SK-N-MC (cell line): ENCODE measurements around the gene CYP46A1.

ENCODE experiments used
- DNase-seq: peaks from one replicate; pipeline ENCODE4 v3.0.0-alpha.2; 2011; ENCODE audit warnings: low read depth, low spot score
- H3K27ac ChIP-seq: fragments of 200-600 bp; sonication (generic); 2 replicates; pipeline ENCODE4 v1.5.1; 2016; ENCODE audit warnings: mixed run types
- H3K36me3 ChIP-seq: fragments of 200-600 bp; sonication (generic); 2 replicates; pipeline ENCODE4 v1.6.1; 2017; ENCODE audit warnings: antibody characterized with exemption, low read length, mixed read lengths; ENCODE audit not compliant: insufficient read depth
- H3K4me3 ChIP-seq: fragments of 200-600 bp; sonication (generic); 2 replicates; pipeline ENCODE4 v1.5.1; 2016
- H3K9ac ChIP-seq: fragments of 200-600 bp; sonication (generic); 2 replicates; pipeline ENCODE4 v1.8.0; 2017; ENCODE audit warnings: mixed run types, mixed read lengths; ENCODE audit not compliant: insufficient read length
- H3K9me3 ChIP-seq: fragments of 200-600 bp; sonication (generic); 2 replicates; pipeline ENCODE4 v1.6.1; 2017; ENCODE audit warnings: low read depth, mild to moderate bottlenecking, antibody characterized with exemption, low read length, moderate library complexity, mixed read lengths
- EZH2 ChIP-seq: fragments of 200-600 bp; sonication (generic); IDR thresholded peaks from one replicate; pipeline ENCODE4 v1.6.1; 2017; ENCODE audit warnings: antibody characterized with exemption
- FOXP2 ChIP-seq: optimal IDR thresholded peaks from 2 replicates; pipeline ENCODE3; 2011; ENCODE audit warnings: mild to moderate bottlenecking, moderate library complexity; ENCODE audit not compliant: insufficient read depth; ENCODE audit errors: extremely low read length, control extremely low read depth
- POLR2AphosphoS5 ChIP-seq: IDR thresholded peaks from 2 replicates; pipeline ENCODE4 v1.6.1; 2012; ENCODE audit warnings: mild to moderate bottlenecking, low read depth, low read length, borderline replicate concordance

Gene CYP46A1

DNA sequence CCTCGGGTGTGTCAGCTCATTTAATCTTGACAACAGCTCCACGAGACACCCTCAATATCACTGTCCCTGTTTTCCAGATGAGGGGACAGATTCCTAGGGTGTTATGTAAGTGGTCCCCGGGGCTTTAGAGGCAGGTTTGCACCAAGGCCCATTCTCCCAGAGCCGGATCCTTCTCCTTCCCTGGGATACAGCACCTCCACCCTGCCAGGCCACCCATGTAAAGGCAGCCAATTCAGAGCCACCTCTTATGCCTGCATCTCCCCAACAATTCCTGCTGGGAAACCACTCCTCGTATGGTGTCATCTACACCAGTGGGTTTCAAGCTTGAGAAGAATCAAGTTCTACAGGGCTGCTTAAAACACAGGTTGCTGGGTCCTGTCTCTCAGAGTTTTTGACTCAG is 4.1 kb upstream of the CYP46A1 start:
- no peak overlapping the region for H3K9ac ChIP-seq
- no peak overlapping the region for H3K4me3 ChIP-seq
- no peak for DNase-seq
- peaks cover 7% of the 10 kb centered on the region; the same call in 1 of the 2 replicates for H3K9me3 ChIP-seq
- no peak overlapping the region for H3K27ac ChIP-seq
- no peaks in the 10 kb centered on the region for H3K36me3 ChIP-seq
- TF ChIP-seq EZH2 (no peak), FOXP2 (no peak), POLR2AphosphoS5 (no peak)

DNA sequence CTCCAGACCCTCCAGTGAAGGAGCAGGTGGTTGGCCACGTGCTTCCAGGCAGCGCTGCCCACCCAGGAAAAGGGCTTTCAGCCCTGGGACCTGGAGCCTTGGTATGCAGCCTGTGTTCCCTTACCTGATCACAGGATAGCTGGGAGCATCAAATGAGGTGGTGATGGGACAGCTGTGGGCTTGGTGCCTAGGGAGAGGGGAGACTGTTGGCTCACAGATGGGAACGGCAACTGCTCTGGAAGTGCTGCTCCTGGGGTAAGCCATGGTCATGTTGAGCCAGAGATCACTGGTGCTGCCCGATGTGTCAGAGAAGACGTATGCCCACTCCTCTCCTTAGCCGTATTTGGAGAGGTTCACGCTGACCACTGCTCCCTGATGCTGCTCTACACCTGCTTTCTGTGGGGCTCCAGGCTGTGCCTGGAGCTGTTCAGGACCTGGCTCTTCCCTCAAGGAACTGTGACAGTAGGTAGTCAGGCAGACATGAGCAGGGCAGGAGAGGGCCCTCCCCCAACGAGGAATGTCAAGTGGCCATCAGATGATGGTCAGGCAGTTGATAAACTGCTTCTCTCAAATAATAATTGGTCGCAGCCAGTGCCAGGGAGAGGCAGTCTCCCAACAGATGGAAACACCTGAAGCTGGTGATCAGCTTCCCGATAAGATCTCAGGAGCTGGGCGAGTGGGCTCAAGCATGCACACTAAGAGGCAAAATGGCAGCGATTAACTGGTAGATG is 2.8 kb upstream of the CYP46A1 start:
- H3K27ac ChIP-seq, result no peak overlapping the region
- H3K36me3 ChIP-seq, result no peaks in the 10 kb centered on the region
- H3K4me3 ChIP-seq, result no peak overlapping the region
- TF ChIP-seq FOXP2, result no peak
- DNase-seq, result no peak
- H3K9me3 ChIP-seq, result peaks cover 7% of the 10 kb centered on the region; the same call in 1 of the 2 replicates
- no peak overlapping the region for H3K9ac ChIP-seq

DNA sequence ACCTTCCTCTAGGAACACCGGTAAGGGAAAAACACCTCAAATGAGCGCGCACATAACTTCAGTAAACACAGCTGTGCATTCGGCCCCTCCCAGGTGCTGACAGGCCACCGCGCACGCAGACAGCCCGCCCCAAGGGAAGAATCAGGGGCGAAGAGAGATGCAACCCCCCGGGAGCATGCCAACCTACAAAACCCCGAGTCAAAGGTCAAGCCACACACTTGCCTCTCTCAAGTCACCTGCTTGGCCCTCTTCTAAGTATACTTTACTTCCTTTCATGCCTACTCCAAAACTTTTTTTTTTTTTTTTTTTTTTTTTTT is 2.3 kb upstream of the CYP46A1 start:
- H3K36me3 ChIP-seq, result no peaks in the 10 kb centered on the region
- no peak for TF ChIP-seq EZH2
- TF ChIP-seq POLR2AphosphoS5, result no peak
- TF ChIP-seq FOXP2, result no peak
- no peak for DNase-seq
- H3K27ac ChIP-seq, result no peak overlapping the region
- peaks cover 7% of the 10 kb centered on the region; the same call in 1 of the 2 replicates for H3K9me3 ChIP-seq
- H3K9ac ChIP-seq, result no peak overlapping the region
- no peak overlapping the region for H3K4me3 ChIP-seq

DNA sequence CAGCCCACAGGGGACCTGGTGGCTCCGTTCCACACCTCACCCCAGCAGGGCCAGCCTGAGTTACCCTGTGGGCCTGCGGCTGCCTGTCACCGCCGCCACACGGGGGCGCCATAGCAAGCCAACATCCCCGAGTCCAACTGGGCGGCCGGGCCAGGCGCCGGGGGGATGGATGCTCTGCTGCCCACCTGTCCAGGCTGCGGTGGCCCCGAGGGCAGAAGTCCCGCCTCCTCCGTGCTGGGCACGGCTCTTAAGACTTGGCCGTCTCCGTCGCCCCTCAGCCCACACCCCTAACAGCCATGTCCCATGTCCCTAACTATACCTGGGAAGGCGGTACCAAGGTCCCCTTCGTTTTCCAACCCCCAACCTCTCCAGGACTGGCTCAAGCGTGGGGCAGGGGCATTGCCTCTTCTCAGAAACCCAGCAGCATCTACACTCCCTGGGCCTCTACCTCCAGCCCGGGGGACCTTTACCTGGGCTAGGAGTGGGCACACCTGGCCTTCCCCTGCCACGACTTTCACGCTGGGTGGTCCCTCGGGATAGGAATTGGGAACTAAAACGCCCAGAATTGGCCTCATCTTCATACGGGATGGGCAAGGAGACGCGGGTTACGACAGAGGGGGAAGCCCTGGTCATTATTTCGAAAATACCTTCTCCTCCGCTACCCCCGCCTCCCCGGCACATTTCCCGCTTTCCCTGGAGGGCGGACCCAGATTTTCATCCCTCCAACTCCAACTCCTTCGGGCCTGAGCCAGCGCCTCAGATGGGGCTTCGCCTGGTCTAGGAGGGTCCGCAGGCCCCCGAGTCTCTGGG is 1.1 kb upstream of the CYP46A1 start:
- no peak overlapping the region; the same call in 1 of the 2 replicates for H3K27ac ChIP-seq
- DNase-seq, result no peak

DNA sequence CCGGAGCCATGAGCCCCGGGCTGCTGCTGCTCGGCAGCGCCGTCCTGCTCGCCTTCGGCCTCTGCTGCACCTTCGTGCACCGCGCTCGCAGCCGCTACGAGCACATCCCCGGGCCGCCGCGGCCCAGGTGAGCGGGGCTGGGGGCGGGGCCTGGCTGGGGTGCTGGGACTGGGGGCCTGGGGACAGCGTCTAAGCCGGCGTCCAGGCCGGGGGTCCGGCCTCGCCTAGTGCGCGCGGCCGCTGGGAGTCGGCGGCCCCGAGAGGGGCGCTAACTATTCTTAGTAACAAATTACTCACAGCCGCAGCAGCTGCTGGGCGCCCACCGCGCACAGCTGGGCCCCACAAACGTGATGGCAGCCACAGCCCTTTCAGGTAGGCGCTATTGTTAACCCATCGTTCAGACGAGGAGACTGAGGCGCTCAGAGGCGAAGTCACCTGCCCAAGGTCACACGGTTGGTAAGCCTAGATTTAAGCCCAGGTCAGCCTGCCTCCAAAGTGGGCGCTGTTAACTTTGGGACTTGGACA is 374 bp downstream of the CYP46A1 start:
- no peak overlapping the region for H3K9ac ChIP-seq
- H3K9me3 ChIP-seq, result no peaks in the 10 kb centered on the region
- H3K36me3 ChIP-seq, result no peaks in the 10 kb centered on the region
- peak overlapping the region; percentile 82 for H3K4me3 ChIP-seq
- no peak for DNase-seq
- no peak overlapping the region for H3K27ac ChIP-seq
- TF ChIP-seq FOXP2, result no peak
- TF ChIP-seq POLR2AphosphoS5, result no peak
- TF ChIP-seq EZH2, result no peak

More for the DNA sequence above, 1.1 kb upstream of the CYP46A1 start:
- peak overlapping the region; percentile 89 for H3K4me3 ChIP-seq
- no peaks in the 10 kb centered on the region for H3K36me3 ChIP-seq
- TF ChIP-seq POLR2AphosphoS5, result no peak
- peaks cover 4% of the 10 kb centered on the region; the same call in 1 of the 2 replicates for H3K9me3 ChIP-seq
- peak overlapping the region; percentile 86 for H3K9ac ChIP-seq

DNA sequence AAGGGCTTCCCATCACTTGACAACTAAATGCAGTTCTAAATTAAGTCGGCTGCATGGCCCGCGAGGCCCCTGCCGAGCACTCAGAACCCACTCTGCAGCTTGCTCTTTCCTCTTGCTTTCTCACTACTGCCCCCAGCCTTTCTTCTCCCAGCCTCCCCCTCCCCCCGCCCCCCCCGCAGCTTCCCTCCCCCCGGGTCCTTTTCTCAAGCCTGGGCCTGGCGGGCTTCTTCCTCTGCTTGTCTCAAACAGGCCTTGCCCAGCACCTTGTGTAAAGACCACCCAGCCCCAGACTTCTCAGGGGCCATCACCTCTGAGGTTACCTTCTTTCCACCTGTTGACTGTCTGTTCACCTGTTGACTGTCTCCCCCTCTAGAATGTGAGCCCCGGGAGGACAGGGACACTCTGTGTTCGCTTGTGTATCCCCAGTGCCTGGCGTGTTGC is 1.1 kb downstream of the CYP46A1 start:
- Histone ChIP-seq H3K27ac (no peak overlapping the region), H3K4me3 (no peak overlapping the region), H3K36me3 (no peaks in the 10 kb centered on the region), H3K9ac (no peak overlapping the region), H3K9me3 (no peaks in the 10 kb centered on the region)
- DNase-seq, result no peak
- TF ChIP-seq POLR2AphosphoS5 (no peak), FOXP2 (no peak), EZH2 (no peak)

DNA sequence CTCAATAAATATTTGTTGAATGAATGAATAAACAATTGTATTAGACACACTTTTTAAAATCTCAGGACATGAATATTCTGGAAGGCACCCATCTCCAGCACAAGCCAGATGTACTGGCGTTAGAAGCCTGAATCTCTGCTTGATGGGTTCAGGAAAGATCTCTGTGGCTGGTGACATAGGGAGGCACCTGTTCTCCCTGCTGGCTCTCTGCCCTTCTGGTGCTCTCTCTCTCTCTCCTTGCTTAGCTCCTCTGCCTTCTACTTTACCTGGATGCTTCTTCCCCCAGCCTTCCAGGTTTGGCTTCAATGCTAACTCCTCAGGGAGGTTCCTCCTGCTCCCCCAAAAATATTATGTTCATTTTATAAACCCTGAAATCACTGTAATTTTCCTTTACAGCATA is 1.5 kb downstream of the CYP46A1 start:
- no peak overlapping the region for H3K9ac ChIP-seq

DNA sequence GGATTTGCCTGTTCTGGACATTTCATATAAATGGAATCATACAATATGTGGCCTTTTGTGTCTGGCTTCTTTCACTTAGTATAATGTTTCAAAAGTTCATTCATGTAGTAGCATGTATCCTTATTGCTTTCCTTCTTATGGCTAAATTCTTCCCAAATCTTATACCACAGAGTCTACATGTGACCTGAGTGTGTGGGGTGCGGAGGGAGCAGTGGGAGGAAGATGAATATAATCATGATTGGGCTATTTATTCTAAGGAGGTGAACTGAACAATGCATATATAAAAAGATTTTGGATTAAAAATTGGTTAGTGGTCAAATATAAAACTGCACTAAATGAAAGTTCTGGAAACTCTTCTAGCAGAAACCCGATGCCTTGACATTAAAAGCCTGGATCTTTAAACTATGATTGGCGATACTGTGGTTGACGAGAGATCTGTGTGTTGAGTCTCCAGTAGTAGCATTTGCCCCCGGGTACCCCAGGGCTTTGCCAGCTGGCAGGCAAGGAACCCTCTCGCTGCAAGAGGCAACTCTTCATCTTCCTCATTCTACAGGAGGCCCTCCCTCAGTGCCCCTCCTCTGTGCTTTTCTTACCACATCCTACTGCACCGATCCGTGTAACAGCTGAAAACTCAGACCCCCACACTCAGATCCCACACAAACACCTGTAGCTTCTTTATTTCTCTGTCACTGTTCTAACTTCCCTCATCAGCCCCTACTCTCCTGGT is 2.6 kb downstream of the CYP46A1 start:
- H3K9me3 ChIP-seq, result no peaks in the 10 kb centered on the region
- H3K36me3 ChIP-seq, result no peaks in the 10 kb centered on the region
- no peak overlapping the region for H3K9ac ChIP-seq
- no peak overlapping the region for H3K4me3 ChIP-seq
- DNase-seq, result no peak
- TF ChIP-seq POLR2AphosphoS5 (no peak), EZH2 (no peak), FOXP2 (no peak)
- no peak overlapping the region for H3K27ac ChIP-seq

More for the DNA sequence above, 1.5 kb downstream of the CYP46A1 start:
- TF ChIP-seq POLR2AphosphoS5 (no peak), EZH2 (no peak), FOXP2 (no peak)
- Histone ChIP-seq H3K9me3 (no peaks in the 10 kb centered on the region), H3K36me3 (no peaks in the 10 kb centered on the region), H3K4me3 (no peak overlapping the region), H3K27ac (no peak overlapping the region)
- DNase-seq, result no peak
